HepG2 (cell line): Measurements from ENCODE around the gene RELB. TPM values are rescaled to one million over a fixed set of nuclear protein-coding genes. Genes with fewer than 3 reads are reported as not detected.

Source experiments
- ATAC-seq: fragments of 200-7000 bp; cut with Tn5 transposase; 3 replicates; pipeline ENCODE4 v1.9.1; 2020; ENCODE audit warnings: mild to moderate bottlenecking, moderate library complexity
- BruUV-seq: library from RNA; stranded (reverse); fragments of 400-500 nt; replicated peaks from 2 replicates; lab custom pipeline; 2021; lab: Mats Ljungman, UMichigan
- CTCF ChIA-PET: fragments of 300-600 bp; formaldehyde crosslinking; extraction: SDS; loops from one replicate; lab custom pipeline; 2021; ENCODE audit warnings: low total read pairs, inconsistent platforms, low intra/inter-chr PET ratio; lab: Yijun Ruan, JAX
- POLR2A ChIA-PET: fragments of 350-600 bp; sonication (Branson Sonifier 250); formaldehyde crosslinking; loops from one replicate; lab custom pipeline; 2020; ENCODE audit warnings: antibody characterized with exemption, inconsistent platforms; lab: Yijun Ruan, JAX
- DNase-seq: peaks from one replicate; pipeline ENCODE4 v3.0.0-alpha.2; 2015; ENCODE audit warnings: low spot score
- FAIRE-seq: peaks from 3 replicates; lab custom pipeline; 2011; peaks lifted over from hg19 to GRCh38; lab: Jason Lieb, UNC
- H2AFZ ChIP-seq: one replicate; pipeline ENCODE4 v1.6.1; 2011; ENCODE audit warnings: low read length, inconsistent platforms
- H3K27ac ChIP-seq: fragments of 300-600 bp; 3 replicates; pipeline ENCODE4 v1.8.0; 2011; ENCODE audit warnings: mixed run types, mild to moderate bottlenecking, mixed read lengths, low read length, inconsistent platforms; ENCODE audit not compliant: insufficient read depth; ENCODE audit errors: extremely low read length
- H3K27me3 ChIP-seq, 2 experiments: fragments of 200-600 bp in 1 of 2; 2 replicates in 1 of 2; 3 replicates in 1 of 2; pipeline versions ENCODE4 v1.6.0 to v1.8.0; 2011; ENCODE audit warnings: low read length in 2 of 2, mild to moderate bottlenecking in 2 of 2, moderate library complexity in 2 of 2, inconsistent platforms in 1 of 2; ENCODE audit not compliant: insufficient read depth in 2 of 2, control insufficient read depth in 1 of 2
- H3K36me3 ChIP-seq, 2 experiments: fragments of 200-600 bp in 1 of 2; replicated peaks in 1 of 2; 2 replicates in 1 of 2; 3 replicates in 1 of 2; pipeline versions ENCODE4 v1.5.1 to v1.8.0; 2011; ENCODE audit warnings: low read length in 2 of 2, inconsistent platforms in 1 of 2; ENCODE audit not compliant: insufficient read depth in 2 of 2, control insufficient read depth in 1 of 2
- H3K4me1 ChIP-seq: 2 replicates; pipeline ENCODE4 v1.5.1; 2012; ENCODE audit warnings: low read length, inconsistent platforms; ENCODE audit not compliant: insufficient read depth
- H3K4me2 ChIP-seq: 2 replicates; pipeline ENCODE4 v1.6.0; 2011; ENCODE audit warnings: low read depth, low read length, inconsistent platforms
- H3K4me3 ChIP-seq, 3 experiments: fragments of 200-600 bp in 1 of 3; sonication (generic), shearing (Covaris generic) in 1 of 3; replicated peaks in 1 of 3; 2 replicates each; pipeline ENCODE4 v1.5.1; 2011 to 2016; ENCODE audit warnings: low read length in 3 of 3, inconsistent platforms in 2 of 3, low read depth in 2 of 3, mild to moderate bottlenecking in 2 of 3, control low read depth in 1 of 3, mixed read lengths in 1 of 3; ENCODE audit not compliant: insufficient read depth in 1 of 3
- H3K79me2 ChIP-seq: one replicate; pipeline ENCODE4 v1.6.1; 2011; ENCODE audit warnings: low read length, inconsistent platforms; ENCODE audit not compliant: insufficient read depth
- H3K9ac ChIP-seq: 2 replicates; pipeline ENCODE4 v1.6.0; 2011; ENCODE audit warnings: mild to moderate bottlenecking, low read depth, low read length, inconsistent platforms; ENCODE audit not compliant: insufficient read depth
- H3K9me3 ChIP-seq: 2 replicates; pipeline ENCODE4 v1.5.1; 2012; ENCODE audit warnings: mild to moderate bottlenecking, low read length
- H4K20me1 ChIP-seq: 2 replicates; pipeline ENCODE4 v1.6.0; 2011; ENCODE audit warnings: inconsistent platforms, mild to moderate bottlenecking, low read length, moderate library complexity; ENCODE audit not compliant: insufficient read depth
- AGO2 ChIP-seq: fragments of 200-400 bp; formaldehyde crosslinking; optimal IDR thresholded peaks from 2 replicates; pipeline ENCODE3; 2017; ENCODE audit warnings: mild to moderate bottlenecking, low read depth, low read length, moderate library complexity
- BCL6 ChIP-seq: IDR thresholded peaks from 2 replicates; pipeline ENCODE4 v1.6.1; 2016; ENCODE audit warnings: missing genetic modification reagents, missing compliant biosample characterization
- BHLHE40 ChIP-seq: IDR thresholded peaks from 2 replicates; pipeline ENCODE4 v1.6.1; 2011; ENCODE audit warnings: low read length, improper control_type of control experiment
- CEBPZ ChIP-seq: IDR thresholded peaks from 2 replicates; pipeline ENCODE4 v1.6.1; 2012; ENCODE audit warnings: low read length, improper control_type of control experiment
- CENPX ChIP-seq: sonication (generic); formaldehyde crosslinking; IDR thresholded peaks from 2 replicates; pipeline ENCODE4 v1.9.0; 2021; ENCODE audit warnings: mild to moderate bottlenecking, missing genetic modification reagents, moderate library complexity
- ELF1 ChIP-seq: sonication (generic); formaldehyde crosslinking; IDR thresholded peaks from 2 replicates; pipeline ENCODE4 v1.4.0; 2020; ENCODE audit warnings: missing genetic modification reagents
- PHF20 ChIP-seq: sonication (generic); formaldehyde crosslinking; IDR thresholded peaks from 2 replicates; pipeline ENCODE4 v1.5.0; 2020; ENCODE audit warnings: mild to moderate bottlenecking, missing genetic modification reagents
- PHF5A ChIP-seq: IDR thresholded peaks from one replicate; pipeline ENCODE4 v1.6.1; 2018; ENCODE audit warnings: low read depth, missing genetic modification reagents; ENCODE audit not compliant: unreplicated experiment
- POLR2A ChIP-seq, 2 experiments: IDR thresholded peaks; 2 replicates each; pipeline ENCODE4 v1.6.1; 2011; ENCODE audit warnings: low read depth in 2 of 2, low read length in 2 of 2, mild to moderate bottlenecking in 1 of 2, moderate library complexity in 1 of 2; ENCODE audit not compliant: insufficient read depth in 1 of 2
- POLR2G ChIP-seq: fragments of 200-400 bp; formaldehyde crosslinking; IDR thresholded peaks from 2 replicates; pipeline ENCODE4 v1.6.1; 2018; ENCODE audit warnings: mild to moderate bottlenecking, low read depth, low read length, moderate library complexity
- RBFOX2 ChIP-seq: fragments of 200-400 bp; formaldehyde crosslinking; IDR thresholded peaks from 2 replicates; pipeline ENCODE4 v1.6.1; 2017; ENCODE audit warnings: low read depth, mild to moderate bottlenecking, low read length
- RBM39 ChIP-seq: fragments of 200-400 bp; formaldehyde crosslinking; IDR thresholded peaks from one replicate; pipeline ENCODE4 v1.6.1; 2018; ENCODE audit warnings: antibody characterized with exemption, mild to moderate bottlenecking, low read depth, low read length; ENCODE audit not compliant: poor library complexity, severe bottlenecking
- RXRA ChIP-seq: sonication (generic); formaldehyde crosslinking; IDR thresholded peaks from 2 replicates; pipeline ENCODE4 v1.5.1; 2020; ENCODE audit warnings: missing genetic modification reagents
- WIZ ChIP-seq: sonication (generic); formaldehyde crosslinking; IDR thresholded peaks from 2 replicates; pipeline ENCODE4 v1.5.1; 2020; ENCODE audit warnings: mild to moderate bottlenecking, missing genetic modification reagents
- ZC3H4 ChIP-seq: sonication (generic); formaldehyde crosslinking; IDR thresholded peaks from 2 replicates; pipeline ENCODE4 v1.4.0; 2020; ENCODE audit warnings: missing genetic modification reagents, borderline replicate concordance
- ZNF276 ChIP-seq: sonication (generic); formaldehyde crosslinking; IDR thresholded peaks from 2 replicates; pipeline ENCODE4 v1.4.0; 2020; ENCODE audit warnings: mild to moderate bottlenecking, low read depth, missing genetic modification reagents
- ZNF329 ChIP-seq: sonication (generic); formaldehyde crosslinking; IDR thresholded peaks from 2 replicates; pipeline ENCODE4 v1.9.0; 2021; ENCODE audit warnings: low read depth, mild to moderate bottlenecking, missing genetic modification reagents
- ZNF337 ChIP-seq: sonication (generic); formaldehyde crosslinking; IDR thresholded peaks from 2 replicates; pipeline ENCODE4 v1.5.1; 2020; ENCODE audit warnings: missing genetic modification reagents, low read depth, mild to moderate bottlenecking, borderline replicate concordance
- ZNF383 ChIP-seq: sonication (generic); formaldehyde crosslinking; IDR thresholded peaks from 2 replicates; pipeline ENCODE4 v1.4.0; 2020; ENCODE audit warnings: missing genetic modification reagents, mild to moderate bottlenecking, borderline replicate concordance
- ZNF598 ChIP-seq: sonication (generic); formaldehyde crosslinking; IDR thresholded peaks from 2 replicates; pipeline ENCODE4 v1.5.1; 2020; ENCODE audit warnings: mild to moderate bottlenecking, missing genetic modification reagents, borderline replicate concordance
- ZNF891 ChIP-seq: sonication (generic); formaldehyde crosslinking; IDR thresholded peaks from 2 replicates; pipeline ENCODE4 v1.5.0; 2020; ENCODE audit warnings: mild to moderate bottlenecking, missing genetic modification reagents
- ZSCAN12 ChIP-seq: sonication (generic); formaldehyde crosslinking; IDR thresholded peaks from 2 replicates; pipeline ENCODE4 v1.9.0; 2021; ENCODE audit warnings: mild to moderate bottlenecking, missing genetic modification reagents
- WGBS: methylation state at CpG from one replicate; pipeline ENCODE4 v1.1.6; 2017; ENCODE audit warnings: low lambda C conversion rate; 5-methylcytosine and 5-hydroxymethylcytosine counted together
- in situ Hi-C: cut with HindIII; loops from 2 replicates; pipeline ENCODE4 v1.10.0; 2017; ENCODE audit warnings: low pct_unique_long_range_greater_than_20kb; ENCODE audit not compliant: extremely low pct_ligation_motif_present
- intact Hi-C: fragments of 100-400 bp; cut with micrococcal nuclease; formaldehyde crosslinking; loops from one replicate; pipeline ENCODE4 v1.10.0; 2022; ENCODE audit not compliant: unreplicated experiment
- polyA plus RNA-seq, 8 experiments: library from polyadenylated mRNA; depleted of rRNA in 3 of 8; stranded (reverse) in 7 of 8; unstranded in 1 of 8; fragments of >200 nt; fragmentation: Illumina TruSeq in 4 of 8; extraction: Trizol in 4 of 8; gene quantifications; 2 replicates each; pipeline versions ENCODE4 v1.2.1 to v1.2.3, GENCODE V29; 2011 to 2016; ENCODE audit warnings: low read depth in 4 of 8, missing spikeins in 1 of 8, mixed read lengths in 1 of 8; ENCODE audit not compliant: insufficient read depth in 1 of 8
- total RNA-seq, 5 experiments: library from RNA; depleted of rRNA; stranded (reverse); fragments of >200 nt; fragmentation: Illumina TruSeq; extraction: Trizol; gene quantifications; 2 replicates each; pipeline ENCODE4 v1.2.3, GENCODE V29; 2016; ENCODE audit warnings: low read depth in 1 of 5

Gene RELB
- total and polyA plus RNA-seq, 2 of the 13 experiments (the other 11 are each of a cell fraction or from before 2014, with no cell fraction given) = 1.9 to 3.5 TPM

GRCh38 chr19:45070861-45071544, 69.7 kb downstream of the RELB start:
- Histone ChIP-seq H3K4me2 (no peak overlapping the region), H3K27me3 (no peaks in the 10 kb centered on the region), H3K4me1 (peaks cover 9% of the 10 kb centered on the region; the same call in 1 of the 2 replicates), H3K4me3 (no peak overlapping the region), H3K9me3 (no peaks in the 10 kb centered on the region), H2AFZ (no peak overlapping the region), H3K79me2 (no peaks in the 10 kb centered on the region), H4K20me1 (no peaks in the 10 kb centered on the region), H3K9ac (no peak overlapping the region), H3K36me3 (peaks cover 24 to 38% of the 10 kb centered on the region in 2 experiments; a peak in 4 of 5 replicates), H3K27ac (no peak overlapping the region)
- ATAC-seq (no peak), DNase-seq (no peak), FAIRE-seq (no peak)
- CTCF ChIA-PET = no interaction called here
- intact Hi-C loops = no loop called here
- no TSS peak for BruUV-seq
- in situ Hi-C loops = no loop called here
- WGBS = 97% methylated on average over 7 of the region's 19 CpGs
- POLR2A ChIA-PET = no interaction called here
- TF ChIP-seq PHF5A (CRISPR knock-in tag) = no peak
- TF ChIP-seq AGO2 = no peak
- no peak for TF ChIP-seq PHF20 (CRISPR knock-in tag)
- TF ChIP-seq CEBPZ = no peak
- TF ChIP-seq ZNF891 (CRISPR knock-in tag) = no peak
- no peak for TF ChIP-seq BHLHE40
- peak; percentile 55 for TF ChIP-seq RBFOX2
- TF ChIP-seq CENPX (CRISPR knock-in tag) = no peak
- TF ChIP-seq ZNF329 = no peak
- TF ChIP-seq ELF1 (CRISPR knock-in tag) = no peak
- no peak for TF ChIP-seq BCL6 (CRISPR knock-in tag)
- no peak for TF ChIP-seq ZSCAN12 (CRISPR knock-in tag)
- TF ChIP-seq POLR2G = 0 out of 2 replicates have a peak, but pooled peaks have one; percentile 23
- no peak for TF ChIP-seq ZNF598 (CRISPR knock-in tag)
- TF ChIP-seq ZNF383 (CRISPR knock-in tag) = no peak
- no peak for TF ChIP-seq WIZ (CRISPR knock-in tag)
- TF ChIP-seq ZC3H4 (CRISPR knock-in tag) = no peak
- no peak for TF ChIP-seq ZNF337 (CRISPR knock-in tag)
- TF ChIP-seq RBM39 = peak; percentile 24
- TF ChIP-seq POLR2A (IDR thresholded peaks at IDR 0.05; ENCODE audit: insufficient read depth in 1 of 2, low read depth in 2 of 2, low read length in 2 of 2) = 0 out of 4 replicates have a peak, but pooled peaks of 1 of the 2 experiments have one; percentile 28
- peak; percentile 21; the same call in 1 of the 2 replicates for TF ChIP-seq RXRA (CRISPR knock-in tag)
- TF ChIP-seq ZNF276 (CRISPR knock-in tag) = no peak
